Testis (tissue), 3 donors: Measurements from ENCODE around the gene ZNF518A. TPM values are rescaled to one million over a fixed set of nuclear protein-coding genes. Genes with fewer than 3 reads are reported as not detected.

Source experiments
- DNase-seq: peaks from one replicate; pipeline ENCODE4 v3.0.0-alpha.2; 2019
- H3K27ac ChIP-seq, 2 donors: fragments of 200-600 bp; sonication (generic); one replicate each; pipeline ENCODE4 v1.5.1; 2019
- H3K27me3 ChIP-seq: fragments of 200-600 bp; sonication (generic); one replicate; pipeline ENCODE4 v1.5.1; 2019
- H3K36me3 ChIP-seq: fragments of 200-600 bp; sonication (generic); one replicate; pipeline ENCODE4 v1.5.1; 2017; ENCODE audit warnings: low read depth; ENCODE audit errors: missing control alignments
- H3K4me1 ChIP-seq: fragments of 200-600 bp; sonication (generic); one replicate; pipeline ENCODE4 v1.5.1; 2019
- H3K4me3 ChIP-seq, 2 donors: fragments of 200-600 bp; sonication (generic); one replicate each; pipeline ENCODE4 v1.5.1; 2017 to 2019
- H3K9me3 ChIP-seq: fragments of 200-600 bp; sonication (generic); one replicate; pipeline ENCODE4 v1.5.1; 2017
- POLR2A ChIP-seq: fragments of 450-650 bp; IDR thresholded peaks from one replicate; pipeline ENCODE4 v1.6.1; 2017; ENCODE audit warnings: antibody characterized with exemption, mild to moderate bottlenecking, moderate library complexity
- WGBS, 2 donors: methylation state at CpG; one replicate each; pipeline ENCODE4 v1.1.5; 2018; 5-methylcytosine and 5-hydroxymethylcytosine counted together
- intact Hi-C: fragments of 100-400 bp; cut with DNase I; formaldehyde crosslinking; loops from one replicate; pipeline ENCODE4 v1.15.1; 2023; ENCODE audit warnings: low total_unique reads
- polyA plus RNA-seq: library from polyadenylated mRNA; stranded (reverse); fragments of 350-450 nt; fragmentation: Illumina TruSeq; extraction: RNeasy Lipid Tissue Mini Kit (QIAGEN cat#74804); gene quantifications from one replicate; pipeline ENCODE4 v1.2.3, GENCODE V29; 2014; ENCODE audit warnings: low read depth, low replicate concordance; ENCODE audit not compliant: insufficient read depth
- small RNA-seq, 2 donors: library from RNA; depleted of rRNA; stranded (forward); fragments of <200 nt; gene quantifications; one replicate each; pipeline ENCODE3, GENCODE V24; 2016
- total RNA-seq, 2 donors: library from RNA; depleted of rRNA; stranded (reverse); fragments of >200 nt; gene quantifications; one replicate each; pipeline ENCODE4 v1.2.3, GENCODE V29; 2016
- TF ChIP-seq, protein P1 (sequence below), 3 experiments: fragments of 450-650 bp in 2 of 3; fragments of 200-600 bp in 1 of 3; sonication (generic) in 1 of 3; IDR thresholded peaks; one replicate each; pipeline ENCODE4 v1.5.1; 2016 to 2019; ENCODE audit warnings: antibody characterized with exemption in 3 of 3, mild to moderate bottlenecking in 2 of 3, moderate library complexity in 1 of 3

The ZNF518A gene
- total and polyA plus RNA-seq, 3 donors from 2014 or later: 14.5 to 88.0 (median 81.3) TPM

DNA sequence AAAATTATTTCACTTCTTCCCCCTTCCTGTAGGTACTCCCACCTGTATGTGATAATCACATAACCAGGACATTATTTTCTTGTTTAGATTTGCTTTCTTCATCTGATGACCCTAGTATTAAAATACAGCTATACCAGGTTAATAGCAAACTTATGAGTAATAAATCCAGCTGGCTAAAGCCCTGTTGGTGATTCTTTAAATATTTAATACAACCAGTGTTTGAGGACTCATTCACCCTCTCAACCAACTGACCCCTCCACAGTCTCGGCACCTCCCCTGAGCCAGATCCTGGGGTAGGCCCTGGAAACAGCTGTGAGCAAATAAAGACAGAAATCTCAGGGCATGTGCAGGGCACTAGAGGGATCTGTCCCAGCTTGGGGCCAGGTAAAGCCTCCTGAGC is 82.8 kb downstream of the ZNF518A start:
- no peaks in the 10 kb centered on the region for H3K4me1 ChIP-seq
- no peak for TF ChIP-seq POLR2A
- TF ChIP-seq, protein P1, sequence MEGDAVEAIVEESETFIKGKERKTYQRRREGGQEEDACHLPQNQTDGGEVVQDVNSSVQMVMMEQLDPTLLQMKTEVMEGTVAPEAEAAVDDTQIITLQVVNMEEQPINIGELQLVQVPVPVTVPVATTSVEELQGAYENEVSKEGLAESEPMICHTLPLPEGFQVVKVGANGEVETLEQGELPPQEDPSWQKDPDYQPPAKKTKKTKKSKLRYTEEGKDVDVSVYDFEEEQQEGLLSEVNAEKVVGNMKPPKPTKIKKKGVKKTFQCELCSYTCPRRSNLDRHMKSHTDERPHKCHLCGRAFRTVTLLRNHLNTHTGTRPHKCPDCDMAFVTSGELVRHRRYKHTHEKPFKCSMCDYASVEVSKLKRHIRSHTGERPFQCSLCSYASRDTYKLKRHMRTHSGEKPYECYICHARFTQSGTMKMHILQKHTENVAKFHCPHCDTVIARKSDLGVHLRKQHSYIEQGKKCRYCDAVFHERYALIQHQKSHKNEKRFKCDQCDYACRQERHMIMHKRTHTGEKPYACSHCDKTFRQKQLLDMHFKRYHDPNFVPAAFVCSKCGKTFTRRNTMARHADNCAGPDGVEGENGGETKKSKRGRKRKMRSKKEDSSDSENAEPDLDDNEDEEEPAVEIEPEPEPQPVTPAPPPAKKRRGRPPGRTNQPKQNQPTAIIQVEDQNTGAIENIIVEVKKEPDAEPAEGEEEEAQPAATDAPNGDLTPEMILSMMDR (IDR thresholded peaks at IDR 0.05): no peak
- H3K27ac ChIP-seq: no peak overlapping the region

More for the DNA sequence above, 82.8 kb downstream of the ZNF518A start:
- no peak for DNase-seq
- intact Hi-C loops: no loop called here
- no peaks in the 10 kb centered on the region for H3K27me3 ChIP-seq
- H3K36me3 ChIP-seq: no peaks in the 10 kb centered on the region
- H3K9me3 ChIP-seq: no peaks in the 10 kb centered on the region
- H3K4me3 ChIP-seq: no peak overlapping the region
- WGBS, 2 donors: 95 to 100% methylated on average over 1 of the region's 1 CpG

Small RNA genes within 50 kb of the gene (small RNA-seq; reads per million reads assigned to genes)
- gene RNU6-271P: 0 reads per million in 2 donors

Other genes starting within 250 kb of the ZNF518A start
- gene CC2D2B, start 222.3 kb upstream of the ZNF518A start, total RNA-seq: 10 to 100 TPM in 1 of 2 donors, 1 to 10 TPM in 1; 7.7 to 15.4 TPM
- 16.5 TPM for gene CC2D2B, start 222.3 kb upstream of the ZNF518A start, polyA plus RNA-seq
- 1 to 10 TPM; 7.0 to 7.7 TPM for gene CCNJ, start 86.7 kb upstream of the ZNF518A start, total RNA-seq
- gene CCNJ, start 86.7 kb upstream of the ZNF518A start, polyA plus RNA-seq: 8.1 TPM
- gene BLNK, start 141.3 kb downstream of the ZNF518A start, total RNA-seq: 1 to 10 TPM; 1.1 to 1.5 TPM
- gene BLNK, start 141.3 kb downstream of the ZNF518A start, polyA plus RNA-seq: 4.5 TPM
- gene DNTT, start 174.1 kb downstream of the ZNF518A start, total RNA-seq: under 1 TPM in 1 of 2 donors, not detected in 1; 0.31 TPM
- gene DNTT, start 174.1 kb downstream of the ZNF518A start, polyA plus RNA-seq: 0.94 TPM
- gene OPALIN, start 228.7 kb downstream of the ZNF518A start, total RNA-seq: not detected
- gene OPALIN, start 228.7 kb downstream of the ZNF518A start, polyA plus RNA-seq: not detected